Measurements from ENCODE around the gene PLS3.

PLS3 gene

GRCh38 chrX:115559672-115560071 is 1.3 kb upstream of the PLS3 start:
- Mint-ChIP-seq H3K27ac (no peak overlapping the region), H3K4me3 (no peak overlapping the region), H3K36me3 (ENCODE audit: low read depth) (no peaks in the 10 kb centered on the region), H3K27me3 (peaks cover 82% of the 10 kb centered on the region), H3K9me3 (no peaks in the 10 kb centered on the region), H3K4me1 (ENCODE audit: low read depth) (peaks cover 8% of the 10 kb centered on the region)
- no peak for DNase-seq

GRCh38 chrX:115560211-115560977 is 580 bp upstream of the PLS3 start:
- H3K27me3 Mint-ChIP-seq, result peaks cover 81% of the 10 kb centered on the region
- H3K27ac Mint-ChIP-seq, result no peak overlapping the region
- no peaks in the 10 kb centered on the region for H3K9me3 Mint-ChIP-seq
- H3K4me3 Mint-ChIP-seq, result peak overlapping the region; percentile 62
- no peak for DNase-seq
- no peaks in the 10 kb centered on the region for H3K36me3 Mint-ChIP-seq (ENCODE audit: low read depth)
- peaks cover 8% of the 10 kb centered on the region for H3K4me1 Mint-ChIP-seq (ENCODE audit: low read depth)

- peak; percentile 31 for DNase-seq
- H3K4me1 Mint-ChIP-seq (ENCODE audit: low read depth), result peaks cover 8% of the 10 kb centered on the region
- peaks cover 82% of the 10 kb centered on the region for H3K27me3 Mint-ChIP-seq
These were observed 868 bp downstream of the PLS3 start for GRCh38 chrX:115561605-115562479.

GRCh38 chrX:115562480-115562847 is 1.5 kb downstream of the PLS3 start:
- Mint-ChIP-seq H3K4me1 (ENCODE audit: low read depth) (peaks cover 8% of the 10 kb centered on the region), H3K9me3 (no peaks in the 10 kb centered on the region), H3K4me3 (no peak overlapping the region), H3K36me3 (ENCODE audit: low read depth) (no peaks in the 10 kb centered on the region), H3K27ac (no peak overlapping the region), H3K27me3 (peaks cover 86% of the 10 kb centered on the region)
- DNase-seq, result no peak

More at GRCh38 chrX:115561605-115562479, 868 bp downstream of the PLS3 start:
- Mint-ChIP-seq H3K36me3 (ENCODE audit: low read depth) (no peaks in the 10 kb centered on the region), H3K9me3 (no peaks in the 10 kb centered on the region), H3K4me3 (peak overlapping the region; percentile 62), H3K27ac (no peak overlapping the region)

GRCh38 chrX:115563633-115564162 is 2.7 kb downstream of the PLS3 start:
- DNase-seq, result no peak
- Mint-ChIP-seq H3K9me3 (no peaks in the 10 kb centered on the region), H3K27ac (no peak overlapping the region), H3K36me3 (ENCODE audit: low read depth) (no peaks in the 10 kb centered on the region), H3K4me3 (no peak overlapping the region), H3K4me1 (ENCODE audit: low read depth) (peaks cover 8% of the 10 kb centered on the region), H3K27me3 (peaks cover 80% of the 10 kb centered on the region)

GRCh38 chrX:115564243-115564642 is 3.3 kb downstream of the PLS3 start:
- Mint-ChIP-seq H3K36me3 (ENCODE audit: low read depth) (no peaks in the 10 kb centered on the region), H3K4me1 (ENCODE audit: low read depth) (peaks cover 8% of the 10 kb centered on the region), H3K4me3 (no peak overlapping the region), H3K9me3 (no peaks in the 10 kb centered on the region), H3K27ac (no peak overlapping the region), H3K27me3 (peaks cover 82% of the 10 kb centered on the region)
- DNase-seq, result no peak

- H3K27ac Mint-ChIP-seq, result no peak overlapping the region
- H3K4me3 Mint-ChIP-seq, result no peak overlapping the region
- H3K9me3 Mint-ChIP-seq, result no peaks in the 10 kb centered on the region
- H3K27me3 Mint-ChIP-seq, result peaks cover 70% of the 10 kb centered on the region
- H3K36me3 Mint-ChIP-seq (ENCODE audit: low read depth), result no peaks in the 10 kb centered on the region
- DNase-seq, result no peak
- H3K4me1 Mint-ChIP-seq (ENCODE audit: low read depth), result peaks cover 6% of the 10 kb centered on the region
These were observed 4.9 kb downstream of the PLS3 start for GRCh38 chrX:115565888-115566287.

GRCh38 chrX:115571712-115572111 is 10.7 kb downstream of the PLS3 start:
- no peaks in the 10 kb centered on the region for H3K36me3 Mint-ChIP-seq (ENCODE audit: low read depth)
- H3K4me1 Mint-ChIP-seq (ENCODE audit: low read depth), result no peaks in the 10 kb centered on the region
- H3K4me3 Mint-ChIP-seq, result no peak overlapping the region
- DNase-seq, result no peak
- peaks cover 32% of the 10 kb centered on the region for H3K27me3 Mint-ChIP-seq
- no peaks in the 10 kb centered on the region for H3K9me3 Mint-ChIP-seq
- no peak overlapping the region for H3K27ac Mint-ChIP-seq

- Mint-ChIP-seq H3K4me1 (ENCODE audit: low read depth) (no peaks in the 10 kb centered on the region), H3K9me3 (no peaks in the 10 kb centered on the region), H3K4me3 (no peak overlapping the region), H3K36me3 (ENCODE audit: low read depth) (no peaks in the 10 kb centered on the region), H3K27me3 (peaks cover 24% of the 10 kb centered on the region), H3K27ac (no peak overlapping the region)
- DNase-seq, result no peak
These were observed 12.2 kb downstream of the PLS3 start for GRCh38 chrX:115573185-115573584.

GRCh38 chrX:115576676-115577075 is 15.7 kb downstream of the PLS3 start:
- H3K4me3 Mint-ChIP-seq, result no peak overlapping the region
- no peak overlapping the region for H3K27ac Mint-ChIP-seq
- peaks cover 11% of the 10 kb centered on the region for H3K4me1 Mint-ChIP-seq (ENCODE audit: low read depth)
- peaks cover 17% of the 10 kb centered on the region for H3K27me3 Mint-ChIP-seq
- no peak for DNase-seq
- no peaks in the 10 kb centered on the region for H3K9me3 Mint-ChIP-seq
- H3K36me3 Mint-ChIP-seq (ENCODE audit: low read depth), result no peaks in the 10 kb centered on the region

- no peak for DNase-seq
- peaks cover 35% of the 10 kb centered on the region for H3K27me3 Mint-ChIP-seq
- no peaks in the 10 kb centered on the region for H3K36me3 Mint-ChIP-seq (ENCODE audit: low read depth)
- no peak overlapping the region for H3K4me3 Mint-ChIP-seq
- no peak overlapping the region for H3K27ac Mint-ChIP-seq
- no peaks in the 10 kb centered on the region for H3K9me3 Mint-ChIP-seq
- H3K4me1 Mint-ChIP-seq (ENCODE audit: low read depth), result peaks cover 24% of the 10 kb centered on the region
These were observed 18.4 kb downstream of the PLS3 start for GRCh38 chrX:115579327-115579726.

GRCh38 chrX:115579786-115580294 is 18.9 kb downstream of the PLS3 start:
- peak overlapping the region; percentile 48 for H3K27ac Mint-ChIP-seq
- no peak for DNase-seq
- no peaks in the 10 kb centered on the region for H3K36me3 Mint-ChIP-seq (ENCODE audit: low read depth)
- H3K4me1 Mint-ChIP-seq (ENCODE audit: low read depth), result peaks cover 25% of the 10 kb centered on the region
- peaks cover 35% of the 10 kb centered on the region for H3K27me3 Mint-ChIP-seq
- no peaks in the 10 kb centered on the region for H3K9me3 Mint-ChIP-seq
- H3K4me3 Mint-ChIP-seq, result no peak overlapping the region

- Mint-ChIP-seq H3K27me3 (peaks cover 33% of the 10 kb centered on the region), H3K27ac (no peak overlapping the region), H3K4me3 (no peak overlapping the region), H3K36me3 (ENCODE audit: low read depth) (no peaks in the 10 kb centered on the region), H3K9me3 (no peaks in the 10 kb centered on the region), H3K4me1 (ENCODE audit: low read depth) (peaks cover 26% of the 10 kb centered on the region)
- no peak for DNase-seq
These were observed 21.0 kb downstream of the PLS3 start for GRCh38 chrX:115581759-115582615.
